Measurements from ENCODE around the gene MRPL2. TPM values are rescaled to one million over a fixed set of nuclear protein-coding genes. Genes with fewer than 3 reads are reported as not detected.

MRPL2 gene
- total and polyA plus RNA-seq, 2 of the 4 experiments (the other 2 are of a cell fraction), result 18.1 to 45.9 TPM

- TF ChIP-seq CTCF (conservative IDR thresholded peaks at IDR 0.05; ENCODE audit: low read depth, low read length), result no peak
- no peak for TF ChIP-seq MAFK (IDR thresholded peaks at IDR 0.05; ENCODE audit: low read depth, low read length)
- no peak for TF ChIP-seq NFE2L2 (IDR thresholded peaks at IDR 0.05; ENCODE audit: low read depth, low read length)
These were observed 703 bp downstream of the MRPL2 start (continued) for GRCh38 chr6:43058531-43058930.

- Histone ChIP-seq H4K5ac (ENCODE audit: low read depth, low read length) (no peak overlapping the region), H4K91ac (ENCODE audit: insufficient read depth, low read depth, low read length) (no peak overlapping the region), H3K79me1 (ENCODE audit: low read depth in 1 of 2, low read length in 2 of 2) (peaks cover 32 to 64% of the 10 kb centered on the region in 2 experiments), H3K27me3 (ENCODE audit: control insufficient read depth, insufficient read depth, low read length) (no peaks in the 10 kb centered on the region), H3K4me1 (ENCODE audit: control insufficient read depth, insufficient read depth, low read length) (peaks cover 25% of the 10 kb centered on the region), H3K36me3 (ENCODE audit: control insufficient read depth, insufficient read depth, low read length) (peaks cover 24% of the 10 kb centered on the region), H2AK9ac (replicated peaks; ENCODE audit: low read depth, low read length, poor library complexity) (no peak overlapping the region), H4K20me1 (ENCODE audit: insufficient read depth, low read length) (no peaks in the 10 kb centered on the region), H3K18ac (ENCODE audit: low read depth, low read length) (no peak overlapping the region), H3K9ac (ENCODE audit: low read depth, low read length) (no peak overlapping the region), H3K14ac (replicated peaks; ENCODE audit: low read depth, low read length) (no peak overlapping the region), H2BK20ac (ENCODE audit: low read depth, low read length) (no peak overlapping the region), H2BK15ac (ENCODE audit: low read depth, low read length) (no peak overlapping the region), H3K4ac (ENCODE audit: low read depth, low read length) (no peak overlapping the region), H2AFZ (replicated peaks; ENCODE audit: low read length, poor library complexity) (no peak overlapping the region), H3K27ac (ENCODE audit: insufficient read depth, low read length) (no peak overlapping the region), H3K23ac (ENCODE audit: low read depth, low read length) (no peak overlapping the region), H3K9me3 (ENCODE audit: control insufficient read depth, insufficient read depth, low read length) (no peaks in the 10 kb centered on the region), H3K9me1 (ENCODE audit: insufficient read depth, low read length) (peaks cover 23% of the 10 kb centered on the region), H3K4me2 (ENCODE audit: low read depth, low read length) (no peak overlapping the region), H3K4me3 (ENCODE audit: insufficient read depth, low read depth, low read length) (no peak overlapping the region), H4K8ac (ENCODE audit: low read depth in 2 of 2, low read length in 2 of 2) (no peak overlapping the region), H2BK120ac (ENCODE audit: low read depth, low read length) (no peak overlapping the region), H2AK5ac (ENCODE audit: low read depth, low read length) (no peak overlapping the region), H2BK5ac (ENCODE audit: low read depth, low read length, poor library complexity, severe bottlenecking) (no peak overlapping the region), H3K56ac (ENCODE audit: extremely low read depth, insufficient read depth, low read length) (no peak overlapping the region)
- WGBS, 2 experiments (ENCODE audit: extremely low coverage in 2 of 2, insufficient read length in 1 of 2), result no CpG with 5 or more reads among the region's 8 CpGs
- in situ Hi-C loops (cut with MboI; ENCODE audit: low sequenced_read_pairs), result no loop called here
- DNase-seq (no peak), ATAC-seq (ENCODE audit: low read depth) (no peak)
- intact Hi-C loops (cut with micrococcal nuclease), result no loop called here
- POLR2A ChIA-PET (ENCODE audit: unreplicated experiment), result no interaction called here
- CTCF ChIA-PET, result interaction anchor here (0.6 kb wide), 1 partner anchor 534 kb away, joined by 3 read pairs; no protein-coding TSS in a partner anchor
- dilution Hi-C loops (cut with HindIII; ENCODE audit: low sequenced_read_pairs, unreplicated experiment), result no loop called here
- no TSS peak for BruUV-seq (replicated peaks)
- TF ChIP-seq RAD21 (IDR thresholded peaks at IDR 0.05; ENCODE audit: low read length) (no peak), MAFK (IDR thresholded peaks at IDR 0.05; ENCODE audit: low read depth, low read length) (no peak), ELK1 (IDR thresholded peaks at IDR 0.05; ENCODE audit: borderline replicate concordance, low read depth, low read length) (no peak), MXI1 (IDR thresholded peaks at IDR 0.05; ENCODE audit: borderline replicate concordance, low read depth, low read length) (no peak), CTCF (conservative IDR thresholded peaks at IDR 0.05; ENCODE audit: low read depth, low read length) (no peak), FOS (IDR thresholded peaks at IDR 0.05; ENCODE audit: low read depth, low read length) (no peak), RCOR1 (IDR thresholded peaks at IDR 0.05; ENCODE audit: insufficient replicate concordance, low read length) (no peak), SMC3 (IDR thresholded peaks at IDR 0.05; ENCODE audit: low read depth, low read length) (no peak), MAZ (IDR thresholded peaks at IDR 0.05; ENCODE audit: borderline replicate concordance, low read depth, low read length) (no peak), NFE2L2 (IDR thresholded peaks at IDR 0.05; ENCODE audit: low read depth, low read length) (no peak), CEBPB (IDR thresholded peaks at IDR 0.05; ENCODE audit: low read depth, low read length) (no peak), CHD1 (IDR thresholded peaks at IDR 0.05; ENCODE audit: low read depth, low read length) (no peak)
These were observed 3.3 kb downstream of the MRPL2 start for GRCh38 chr6:43055966-43056365.
